HL-60 (cell line): Measurements from ENCODE around the gene PNLIPRP1.

Experiments used
- GABPA ChIP-seq: IDR thresholded peaks from 2 replicates; pipeline ENCODE4 v1.6.1; 2012; ENCODE audit warnings: low read depth
- POLR2AphosphoS5 ChIP-seq: IDR thresholded peaks from 2 replicates; pipeline ENCODE4 v1.6.1; 2012; ENCODE audit warnings: low read depth
- TF ChIP-seq, protein P1 (sequence below): IDR thresholded peaks from 2 replicates; pipeline ENCODE4 v1.6.1; 2012; ENCODE audit warnings: low read depth; ENCODE audit not compliant: insufficient replicate concordance
- TF ChIP-seq, protein P2 (sequence below): IDR thresholded peaks from one replicate; pipeline ENCODE4 v1.5.1; 2011; ENCODE audit warnings: low read length, control low read depth, inconsistent platforms; ENCODE audit not compliant: insufficient read depth

DNA sequence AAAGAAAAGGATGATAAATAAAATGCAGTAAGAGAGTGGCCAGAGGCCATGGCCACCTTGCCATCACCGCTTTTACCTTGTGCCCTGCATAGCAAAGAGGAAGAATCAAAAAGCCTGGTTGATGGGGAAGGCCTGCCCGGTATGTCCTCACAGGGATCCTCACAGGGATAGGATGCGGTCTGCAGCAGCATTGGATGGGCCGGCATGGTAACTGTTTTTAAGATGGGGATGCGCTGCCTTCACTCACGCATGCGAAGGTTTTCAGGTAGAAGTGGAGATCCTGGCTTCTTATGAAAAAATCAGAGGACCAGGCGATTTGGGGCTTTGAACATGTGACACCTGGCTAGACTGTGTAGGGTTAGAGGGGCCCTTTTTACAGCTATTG is 42.4 kb downstream of the PNLIPRP1 start:
- TF ChIP-seq, protein P1, sequence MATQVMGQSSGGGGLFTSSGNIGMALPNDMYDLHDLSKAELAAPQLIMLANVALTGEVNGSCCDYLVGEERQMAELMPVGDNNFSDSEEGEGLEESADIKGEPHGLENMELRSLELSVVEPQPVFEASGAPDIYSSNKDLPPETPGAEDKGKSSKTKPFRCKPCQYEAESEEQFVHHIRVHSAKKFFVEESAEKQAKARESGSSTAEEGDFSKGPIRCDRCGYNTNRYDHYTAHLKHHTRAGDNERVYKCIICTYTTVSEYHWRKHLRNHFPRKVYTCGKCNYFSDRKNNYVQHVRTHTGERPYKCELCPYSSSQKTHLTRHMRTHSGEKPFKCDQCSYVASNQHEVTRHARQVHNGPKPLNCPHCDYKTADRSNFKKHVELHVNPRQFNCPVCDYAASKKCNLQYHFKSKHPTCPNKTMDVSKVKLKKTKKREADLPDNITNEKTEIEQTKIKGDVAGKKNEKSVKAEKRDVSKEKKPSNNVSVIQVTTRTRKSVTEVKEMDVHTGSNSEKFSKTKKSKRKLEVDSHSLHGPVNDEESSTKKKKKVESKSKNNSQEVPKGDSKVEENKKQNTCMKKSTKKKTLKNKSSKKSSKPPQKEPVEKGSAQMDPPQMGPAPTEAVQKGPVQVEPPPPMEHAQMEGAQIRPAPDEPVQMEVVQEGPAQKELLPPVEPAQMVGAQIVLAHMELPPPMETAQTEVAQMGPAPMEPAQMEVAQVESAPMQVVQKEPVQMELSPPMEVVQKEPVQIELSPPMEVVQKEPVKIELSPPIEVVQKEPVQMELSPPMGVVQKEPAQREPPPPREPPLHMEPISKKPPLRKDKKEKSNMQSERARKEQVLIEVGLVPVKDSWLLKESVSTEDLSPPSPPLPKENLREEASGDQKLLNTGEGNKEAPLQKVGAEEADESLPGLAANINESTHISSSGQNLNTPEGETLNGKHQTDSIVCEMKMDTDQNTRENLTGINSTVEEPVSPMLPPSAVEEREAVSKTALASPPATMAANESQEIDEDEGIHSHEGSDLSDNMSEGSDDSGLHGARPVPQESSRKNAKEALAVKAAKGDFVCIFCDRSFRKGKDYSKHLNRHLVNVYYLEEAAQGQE: no peak
- TF ChIP-seq, protein P2, sequence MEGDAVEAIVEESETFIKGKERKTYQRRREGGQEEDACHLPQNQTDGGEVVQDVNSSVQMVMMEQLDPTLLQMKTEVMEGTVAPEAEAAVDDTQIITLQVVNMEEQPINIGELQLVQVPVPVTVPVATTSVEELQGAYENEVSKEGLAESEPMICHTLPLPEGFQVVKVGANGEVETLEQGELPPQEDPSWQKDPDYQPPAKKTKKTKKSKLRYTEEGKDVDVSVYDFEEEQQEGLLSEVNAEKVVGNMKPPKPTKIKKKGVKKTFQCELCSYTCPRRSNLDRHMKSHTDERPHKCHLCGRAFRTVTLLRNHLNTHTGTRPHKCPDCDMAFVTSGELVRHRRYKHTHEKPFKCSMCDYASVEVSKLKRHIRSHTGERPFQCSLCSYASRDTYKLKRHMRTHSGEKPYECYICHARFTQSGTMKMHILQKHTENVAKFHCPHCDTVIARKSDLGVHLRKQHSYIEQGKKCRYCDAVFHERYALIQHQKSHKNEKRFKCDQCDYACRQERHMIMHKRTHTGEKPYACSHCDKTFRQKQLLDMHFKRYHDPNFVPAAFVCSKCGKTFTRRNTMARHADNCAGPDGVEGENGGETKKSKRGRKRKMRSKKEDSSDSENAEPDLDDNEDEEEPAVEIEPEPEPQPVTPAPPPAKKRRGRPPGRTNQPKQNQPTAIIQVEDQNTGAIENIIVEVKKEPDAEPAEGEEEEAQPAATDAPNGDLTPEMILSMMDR: no peak
- TF ChIP-seq POLR2AphosphoS5: no peak
- no peak for TF ChIP-seq GABPA
